Raji (cell line): ENCODE results near the gene ADCY6.

Source experiments
- POLR2A ChIP-seq: IDR thresholded peaks from 2 replicates; pipeline ENCODE4 v1.6.1; 2011; ENCODE audit warnings: low read depth, low read length, control low read depth; ENCODE audit not compliant: insufficient read depth

The ADCY6 gene

GRCh38 chr12:48800457-48800856 lies 11.6 kb upstream of the ADCY6 start:
- no peak for TF ChIP-seq POLR2A

GRCh38 chr12:48796976-48797375 lies 8.1 kb upstream of the ADCY6 start:
- no peak for TF ChIP-seq POLR2A

GRCh38 chr12:48795550-48796455 lies 6.9 kb upstream of the ADCY6 start:
- no peak for TF ChIP-seq POLR2A

- TF ChIP-seq POLR2A, result no peak
Measured at GRCh38 chr12:48794870-48795269, 6.0 kb upstream of the ADCY6 start.

- TF ChIP-seq POLR2A, result no peak
Measured at GRCh38 chr12:48793696-48794095, 4.8 kb upstream of the ADCY6 start.

GRCh38 chr12:48789858-48790326 lies 1.0 kb upstream of the ADCY6 start:
- TF ChIP-seq POLR2A, result no peak

- no peak for TF ChIP-seq POLR2A
Measured at GRCh38 chr12:48788524-48788853, 400 bp downstream of the ADCY6 start.

- TF ChIP-seq POLR2A, result no peak
Measured at GRCh38 chr12:48787791-48788523, 932 bp downstream of the ADCY6 start.

- no peak for TF ChIP-seq POLR2A
Measured at GRCh38 chr12:48786591-48787544, 2.0 kb downstream of the ADCY6 start.

- no peak for TF ChIP-seq POLR2A
Measured at GRCh38 chr12:48783432-48783831, 5.5 kb downstream of the ADCY6 start.

GRCh38 chr12:48782457-48783395 lies 6.2 kb downstream of the ADCY6 start:
- TF ChIP-seq POLR2A, result no peak

GRCh38 chr12:48781750-48782456 lies 7.0 kb downstream of the ADCY6 start:
- TF ChIP-seq POLR2A, result no peak

GRCh38 chr12:48780381-48781025 lies 8.4 kb downstream of the ADCY6 start:
- TF ChIP-seq POLR2A, result no peak
